Skeletal muscle satellite cell (primary cell): ENCODE measurements around the gene MYO5B. TPM values are rescaled to one million over a fixed set of nuclear protein-coding genes. Genes with fewer than 3 reads are reported as not detected.
"Not testable (repeated sequence)": the region's sequence is repeated elsewhere in the genome, so short reads cannot be mapped to it uniquely, and the experiment has no call there.

ENCODE experiments used
- H3K27me3 ChIP-seq: 2 replicates; pipeline ENCODE4 v1.7.0; 2013; ENCODE audit warnings: low read length; ENCODE audit not compliant: control insufficient read depth, insufficient read depth
- H3K36me3 ChIP-seq: 2 replicates; pipeline ENCODE4 v1.7.0; 2013; ENCODE audit warnings: mild to moderate bottlenecking, control low read depth, low read length; ENCODE audit not compliant: insufficient read depth
- H3K4me1 ChIP-seq: 2 replicates; pipeline ENCODE4 v1.7.0; 2013; ENCODE audit warnings: low read length; ENCODE audit not compliant: control insufficient read depth, insufficient read depth
- H3K4me2 ChIP-seq: 2 replicates; pipeline ENCODE4 v1.7.0; 2013; ENCODE audit warnings: mild to moderate bottlenecking, low read length
- H3K4me3 ChIP-seq: 2 replicates; pipeline ENCODE4 v1.7.0; 2013; ENCODE audit warnings: low read length
- H3K9ac ChIP-seq: 2 replicates; pipeline ENCODE4 v1.7.0; 2013; ENCODE audit warnings: mild to moderate bottlenecking, low read depth, low read length, moderate library complexity
- H3K9me3 ChIP-seq: replicated peaks from 2 replicates; pipeline ENCODE4 v1.7.0; 2013; ENCODE audit warnings: mild to moderate bottlenecking, control low read depth, low read length
- small RNA-seq: library from RNA; depleted of rRNA; stranded (forward); fragments of <200 nt; gene quantifications from one replicate; pipeline ENCODE3, GENCODE V24; 2012

Gene MYO5B

DNA sequence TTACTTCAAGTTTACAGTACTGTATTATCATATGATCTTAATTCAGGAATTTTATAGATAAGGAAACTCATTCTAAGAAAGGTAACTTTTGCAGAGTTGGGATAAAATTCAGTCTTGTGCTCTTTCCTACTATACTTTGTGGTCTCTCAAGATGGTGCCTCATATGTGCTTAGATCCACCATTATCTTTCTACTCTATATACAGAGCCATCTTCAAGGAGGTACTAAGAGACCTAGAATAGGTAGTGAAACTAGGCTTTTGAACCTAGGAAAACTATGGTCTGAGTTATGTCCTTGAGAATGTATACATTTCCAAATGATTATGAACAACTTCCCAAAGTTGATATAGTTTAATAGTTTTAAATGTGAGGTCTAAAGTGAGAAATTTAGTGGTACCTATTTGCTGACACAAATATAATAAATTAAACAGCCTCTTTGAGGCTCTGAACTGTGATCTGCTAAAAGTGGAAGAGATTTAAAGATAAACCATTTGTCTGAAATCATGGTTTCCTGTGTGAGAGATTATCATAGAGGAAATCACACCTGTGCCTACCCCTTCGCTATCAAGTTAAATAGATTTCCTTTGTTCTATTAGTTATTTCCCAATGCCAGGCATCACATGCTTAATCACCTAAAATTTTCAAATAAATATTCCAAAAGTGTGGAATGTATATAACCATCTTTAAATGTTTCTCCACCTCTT lies 408.8 kb downstream of the MYO5B start:
- H3K4me1 ChIP-seq = peaks cover 7% of the 10 kb centered on the region
- no peaks in the 10 kb centered on the region for H3K9me3 ChIP-seq
- peaks cover 38% of the 10 kb centered on the region for H3K36me3 ChIP-seq
- no peak overlapping the region for H3K4me3 ChIP-seq
- no peak overlapping the region for H3K9ac ChIP-seq
- no peak overlapping the region for H3K4me2 ChIP-seq
- H3K27me3 ChIP-seq = no peaks in the 10 kb centered on the region

DNA sequence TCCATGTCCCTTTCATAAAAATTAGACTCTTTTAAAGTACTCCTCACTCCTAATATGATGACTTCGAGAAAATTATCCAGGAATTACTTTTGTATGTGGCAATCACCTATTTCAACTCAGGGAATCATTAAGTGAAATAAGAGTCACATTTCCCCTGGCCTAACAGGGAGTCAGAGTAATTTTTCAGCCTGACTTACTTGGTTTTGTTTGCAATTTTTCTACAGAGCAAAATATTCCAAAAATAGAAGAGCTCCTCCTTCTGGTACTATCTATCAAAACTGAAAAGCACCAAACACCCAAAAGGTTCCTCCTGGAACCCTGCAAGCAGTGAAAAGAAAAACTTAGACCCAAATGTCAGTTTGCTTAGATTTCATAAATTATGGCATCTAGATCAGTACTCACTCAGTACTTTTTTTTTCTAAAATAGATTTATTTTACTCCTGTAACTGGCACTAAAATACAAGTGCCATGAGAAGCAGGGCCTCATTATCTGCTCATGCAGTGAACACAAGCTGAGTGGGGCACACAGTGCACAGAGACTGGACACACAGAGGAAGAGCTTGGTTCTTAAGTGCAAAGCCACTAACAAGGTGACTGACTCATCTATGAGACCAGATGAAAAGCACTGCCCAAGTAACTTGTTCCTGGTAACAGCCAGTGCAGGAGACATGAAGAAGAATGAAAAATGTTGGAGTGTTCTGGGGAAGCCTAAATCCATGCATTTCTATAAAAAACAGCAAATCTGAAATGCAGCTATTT lies 410.3 kb downstream of the MYO5B start:
- H3K9ac ChIP-seq = no peak overlapping the region
- peaks cover 24% of the 10 kb centered on the region for H3K36me3 ChIP-seq
- H3K4me3 ChIP-seq = no peak overlapping the region
- H3K4me1 ChIP-seq = peaks cover 7% of the 10 kb centered on the region
- no peak overlapping the region for H3K4me2 ChIP-seq
- H3K9me3 ChIP-seq = no peaks in the 10 kb centered on the region
- H3K27me3 ChIP-seq = no peaks in the 10 kb centered on the region

DNA sequence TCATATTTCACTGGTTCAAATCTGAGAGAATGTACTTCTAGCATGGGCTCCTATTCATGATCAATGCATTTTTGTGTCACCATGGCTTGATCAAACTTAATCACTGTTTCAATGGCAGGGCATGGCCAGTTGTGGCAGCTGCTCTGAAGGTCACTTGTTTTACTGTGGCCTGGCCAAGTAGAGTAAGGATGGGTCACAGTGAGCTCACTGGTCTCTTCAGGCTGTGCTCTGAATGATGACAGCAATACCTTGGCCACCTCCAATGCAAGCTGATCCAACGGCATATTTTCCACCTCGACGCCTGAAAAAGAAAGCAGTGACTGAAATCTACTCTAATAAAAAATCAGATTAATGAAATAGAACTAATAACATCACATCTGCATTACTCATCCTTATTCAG lies 411.3 kb downstream of the MYO5B start:
- not testable (repeated sequence) for H3K4me1 ChIP-seq, H3K9ac ChIP-seq

GRCh38 chr18:49778826-49779465 lies 416.0 kb downstream of the MYO5B start:
- no peak overlapping the region for H3K4me2 ChIP-seq
- peaks cover 15% of the 10 kb centered on the region for H3K36me3 ChIP-seq
- no peaks in the 10 kb centered on the region for H3K27me3 ChIP-seq
- no peak overlapping the region for H3K9ac ChIP-seq
- H3K4me3 ChIP-seq = no peak overlapping the region
- no peaks in the 10 kb centered on the region for H3K9me3 ChIP-seq
- H3K4me1 ChIP-seq = no peaks in the 10 kb centered on the region

More for the DNA sequence above, 411.3 kb downstream of the MYO5B start:
- not testable (repeated sequence) for H3K27me3 ChIP-seq, H3K4me2 ChIP-seq, H3K4me3 ChIP-seq, H3K9me3 ChIP-seq
- H3K36me3 ChIP-seq = peaks cover 24% of the 10 kb centered on the region

Small RNA genes within 50 kb of the gene (small RNA-seq; reads per million reads assigned to genes)
- gene RF00019 (not detected), gene RF00283 (not detected), gene RN7SL310P (not detected), gene RNA5SP457 (not detected), gene SCARNA17 (not detected)
